ENCODE results near the gene SIK2.
"Not testable (repeated sequence)": the region's sequence is repeated elsewhere in the genome, so short reads cannot be mapped to it uniquely, and the experiment has no call there.

Gene SIK2

DNA sequence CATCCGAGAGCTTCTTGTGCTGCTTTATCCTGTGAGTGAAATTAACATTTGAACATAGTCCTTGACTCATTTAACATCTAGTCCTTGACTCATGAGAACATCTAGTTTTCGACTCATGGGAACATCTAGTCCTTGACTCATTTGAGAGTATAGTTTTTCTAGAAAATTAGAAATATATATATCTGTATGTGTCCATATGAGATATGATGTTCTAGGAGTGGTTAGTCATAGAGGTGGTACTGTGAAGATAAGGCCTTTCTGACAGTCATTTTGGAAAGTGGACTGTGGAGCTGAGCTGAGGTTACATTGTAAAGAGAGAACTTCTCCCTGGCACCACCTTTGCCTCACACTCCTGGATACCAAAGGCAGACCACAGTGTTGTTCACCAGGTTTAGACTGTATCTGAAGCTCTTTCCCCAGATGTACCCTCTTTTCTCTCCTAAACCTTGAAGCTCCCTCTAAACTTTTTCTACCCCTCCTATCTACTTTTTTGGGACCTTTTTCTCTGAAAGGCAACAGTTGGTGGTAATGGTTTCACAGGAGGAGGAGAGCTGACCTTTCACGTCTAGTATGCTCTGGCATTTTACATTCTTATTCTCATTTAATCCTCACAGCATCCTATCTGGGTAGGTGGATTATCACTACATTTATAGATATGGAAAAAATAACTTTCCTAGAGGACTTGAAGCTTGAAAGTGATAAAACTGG lies 96.8 kb downstream of the SIK2 start:
- DNase-seq (ENCODE audit: low spot score): no peak

DNA sequence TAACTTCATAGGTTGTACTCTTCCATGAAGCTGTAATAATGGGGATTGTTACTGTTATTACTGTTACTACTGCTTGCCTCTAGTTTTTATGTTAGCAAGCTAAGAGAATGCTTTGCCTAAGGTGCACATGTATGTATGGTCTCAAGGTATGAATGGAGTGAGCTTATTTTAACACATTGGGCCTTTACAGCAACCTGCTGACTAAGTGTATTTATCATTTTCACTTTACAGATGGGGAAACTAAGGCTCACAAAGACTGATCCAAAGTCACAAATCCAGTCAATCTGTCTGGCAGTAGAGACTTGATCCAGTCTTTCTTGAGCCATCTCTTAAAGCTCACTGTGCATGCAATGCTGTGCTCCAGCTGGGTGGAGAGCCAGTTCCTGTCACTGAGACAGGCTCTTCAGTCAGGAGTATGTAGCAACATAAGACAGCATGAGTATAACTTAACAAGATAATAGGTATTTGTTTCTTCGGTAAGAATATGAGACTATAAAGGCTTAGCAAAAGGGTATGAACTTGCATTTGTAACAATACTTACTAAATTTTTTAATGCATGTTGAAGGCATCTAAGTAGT lies 97.4 kb downstream of the SIK2 start:
- DNase-seq (ENCODE audit: low spot score): no peak

DNA sequence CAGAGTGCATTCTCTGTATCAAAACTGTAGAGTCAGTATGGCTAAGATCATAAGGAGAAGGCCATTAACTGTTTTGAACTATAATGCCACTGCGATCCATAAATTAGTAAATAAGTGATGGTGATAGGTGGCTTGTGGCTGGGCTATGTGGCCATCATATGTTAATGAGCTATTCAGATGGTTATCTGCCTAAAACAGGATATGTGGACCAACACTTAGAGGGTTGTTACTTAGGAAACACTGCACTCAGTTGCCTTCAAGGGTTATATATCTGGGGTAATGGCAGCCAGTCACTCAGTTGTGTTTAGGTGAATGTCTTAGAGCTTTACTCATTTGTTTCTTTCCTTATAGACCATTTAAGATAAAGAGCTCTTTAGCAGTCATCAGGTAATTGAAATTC lies 97.9 kb downstream of the SIK2 start:
- no peak for DNase-seq (ENCODE audit: low spot score)

DNA sequence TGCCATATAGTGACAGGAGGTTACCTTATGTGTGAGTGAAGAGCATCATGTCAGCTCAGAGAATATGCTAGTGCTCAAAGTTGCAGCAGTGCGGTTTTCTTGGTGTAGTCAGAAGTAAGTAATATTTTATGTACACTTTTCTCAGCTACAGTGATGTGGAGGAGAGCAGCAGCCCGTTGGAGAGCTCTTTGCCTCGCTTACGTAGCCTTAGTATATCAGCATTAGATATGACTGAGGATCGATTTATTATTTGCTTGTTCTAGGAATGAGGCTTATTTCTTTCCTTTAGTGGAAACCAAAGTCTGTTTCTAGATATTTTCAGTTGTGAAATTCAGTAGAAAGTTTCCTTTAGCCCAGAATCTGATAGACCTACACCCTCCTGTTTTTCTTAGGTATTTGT lies 100.4 kb downstream of the SIK2 start:
- DNase-seq (ENCODE audit: low spot score): no peak

DNA sequence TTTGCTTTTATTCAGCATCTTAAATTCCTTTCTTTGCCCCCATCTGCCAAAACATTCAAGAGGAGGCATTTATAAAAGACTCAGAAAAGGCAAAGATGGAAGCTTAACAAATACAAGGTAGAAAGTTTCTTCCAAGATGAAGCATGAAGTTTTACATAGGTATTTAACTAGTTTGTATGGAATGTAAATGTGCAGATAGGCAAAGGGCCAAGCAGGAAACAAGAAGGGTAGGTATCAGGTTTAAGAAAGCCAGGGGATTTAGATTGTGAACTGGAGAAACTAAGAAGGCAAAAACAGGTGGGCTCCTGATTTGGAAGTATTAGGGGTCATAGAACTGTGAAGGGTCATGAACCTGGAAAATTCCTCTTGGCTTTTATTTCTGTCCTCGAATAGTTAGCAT lies 101.3 kb downstream of the SIK2 start:
- DNase-seq (ENCODE audit: low spot score): no peak

DNA sequence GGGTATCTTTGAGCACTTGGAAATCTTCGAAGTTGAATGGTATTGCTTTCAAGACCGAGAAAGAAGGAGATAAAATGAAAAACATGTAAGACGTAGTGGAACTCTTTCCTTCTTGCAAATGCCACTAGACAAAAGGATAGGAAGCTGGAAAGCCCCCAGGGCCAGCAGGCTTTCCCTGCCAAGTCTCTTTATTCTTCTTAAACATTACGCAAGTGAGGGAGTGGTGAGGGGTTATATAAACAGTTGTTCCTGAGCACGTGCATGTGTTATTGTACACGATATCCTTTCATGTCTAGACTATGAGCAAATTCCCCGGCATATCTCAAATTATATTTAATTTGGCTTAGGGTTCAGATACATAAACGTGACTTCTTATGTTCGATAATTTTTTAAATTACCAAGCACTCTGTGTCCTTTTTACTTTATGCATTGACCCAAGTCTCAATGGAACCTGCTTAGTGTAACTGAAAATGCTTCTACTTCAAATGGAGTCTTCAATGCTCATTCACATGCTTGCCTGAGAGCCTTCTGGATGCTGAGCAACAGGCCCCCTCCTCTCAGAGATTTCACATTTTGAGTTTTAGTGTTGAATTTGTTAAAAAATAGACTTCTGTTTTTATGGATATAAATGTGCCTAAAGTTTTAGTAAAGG lies 104.9 kb downstream of the SIK2 start:
- DNase-seq (ENCODE audit: low spot score): no peak

DNA sequence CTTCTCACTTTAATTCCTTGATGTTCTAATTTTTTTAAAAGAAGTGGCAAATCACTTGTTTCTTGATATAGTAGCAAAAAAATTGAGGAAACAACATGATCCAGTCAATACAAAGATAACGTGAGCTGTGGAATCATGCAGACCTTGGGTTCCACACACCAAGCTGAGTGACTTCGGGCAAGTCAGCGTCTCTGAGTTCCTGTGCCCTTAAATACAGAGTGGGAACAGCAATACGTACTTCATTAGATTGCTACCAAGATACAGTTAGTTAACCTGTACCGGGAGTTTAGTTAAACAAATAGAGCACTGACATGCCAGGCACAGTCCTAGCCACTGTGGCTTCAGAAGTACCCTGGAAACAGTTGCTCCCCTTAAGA lies 105.4 kb downstream of the SIK2 start:
- DNase-seq (ENCODE audit: low spot score): no peak

DNA sequence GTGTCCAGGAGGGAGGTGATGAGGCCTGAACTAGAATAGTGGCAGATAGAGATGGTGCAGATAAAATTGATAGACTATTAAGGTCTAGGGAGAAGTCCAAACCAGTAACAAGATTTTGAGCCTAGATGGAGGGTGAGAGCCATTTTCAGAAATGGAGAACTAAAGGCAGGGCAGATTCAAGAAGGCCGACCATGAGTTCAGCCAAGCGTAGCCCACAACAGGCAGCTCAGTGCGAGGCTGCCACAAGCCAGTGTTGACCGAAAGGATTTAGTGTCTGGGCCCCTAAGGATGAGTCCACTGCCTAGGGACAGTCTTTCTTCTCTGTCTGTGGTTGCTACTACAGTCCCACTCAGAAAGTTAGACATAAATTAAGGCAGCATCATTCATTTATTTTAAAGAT lies 112.3 kb downstream of the SIK2 start:
- no peak for DNase-seq (ENCODE audit: low spot score)

DNA sequence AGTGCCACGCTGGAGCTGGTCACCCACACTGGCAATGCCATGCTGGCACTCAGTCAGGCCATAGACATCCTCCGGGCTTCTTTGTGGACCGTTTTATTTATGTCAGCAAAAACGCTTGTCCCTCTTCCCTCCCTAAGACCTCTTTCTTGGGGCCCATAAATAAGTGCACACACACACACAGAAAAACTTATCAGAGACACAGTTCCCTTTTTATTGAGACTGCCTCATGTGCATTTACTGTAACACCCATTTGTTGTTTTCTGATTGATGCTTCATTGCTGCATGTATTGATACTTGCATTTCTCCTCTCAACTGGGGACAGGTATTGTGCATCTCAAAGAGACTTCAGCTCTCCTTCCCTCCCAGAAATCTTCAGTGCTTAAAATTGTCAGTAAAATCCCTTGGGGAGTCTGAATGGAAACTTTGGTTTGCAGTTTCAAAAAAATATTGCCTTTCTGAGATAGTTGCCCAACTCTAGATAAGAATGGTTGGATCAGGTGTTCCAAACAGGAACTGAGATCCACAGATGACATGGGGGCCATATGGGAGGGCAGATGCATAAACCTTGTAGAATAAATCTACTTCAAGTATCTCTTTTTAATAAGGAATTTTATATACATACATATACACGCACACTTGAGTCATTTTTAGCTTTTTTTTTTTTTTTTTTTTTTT lies 113.0 kb downstream of the SIK2 start:
- no peak for DNase-seq (ENCODE audit: low spot score)

DNA sequence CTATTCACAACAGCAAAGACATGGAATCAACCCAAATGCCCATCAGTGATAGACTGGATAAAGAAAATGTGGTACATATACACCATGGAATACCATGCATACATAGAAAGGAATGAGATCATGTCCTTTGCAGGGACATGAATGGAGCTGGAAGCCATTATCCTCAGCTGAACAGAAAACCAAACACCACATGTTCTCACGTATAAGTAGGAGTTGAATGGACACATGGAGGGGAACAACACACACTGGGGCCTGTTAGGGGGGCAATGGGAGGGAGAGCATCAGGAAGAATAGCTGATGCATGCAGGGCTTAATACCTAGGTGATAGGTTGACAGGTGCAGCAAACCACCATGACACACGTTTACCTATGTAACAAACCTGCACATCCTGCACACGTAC lies 115.4 kb downstream of the SIK2 start:
- DNase-seq (ENCODE audit: low spot score): not testable (repeated sequence)

DNA sequence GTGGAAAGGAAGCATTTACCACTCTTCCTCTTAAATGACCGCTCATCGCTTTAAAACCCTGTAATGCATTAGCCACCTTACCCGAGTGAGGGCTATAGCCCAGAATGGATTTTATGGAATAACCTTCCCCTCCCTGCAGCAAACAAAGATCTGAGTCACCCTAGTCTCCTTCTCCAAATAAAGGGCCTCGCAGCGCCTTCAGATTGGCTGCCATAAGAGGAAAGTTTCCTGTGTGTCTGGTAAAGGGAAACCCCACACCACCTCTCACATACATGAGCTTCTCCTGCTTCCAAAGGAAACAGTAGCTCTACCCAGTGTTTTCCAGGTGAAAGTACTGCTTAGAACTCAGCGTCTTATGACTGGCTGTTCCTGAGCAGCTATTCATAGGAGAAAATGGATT lies 116.2 kb downstream of the SIK2 start:
- no peak for DNase-seq (ENCODE audit: low spot score)

DNA sequence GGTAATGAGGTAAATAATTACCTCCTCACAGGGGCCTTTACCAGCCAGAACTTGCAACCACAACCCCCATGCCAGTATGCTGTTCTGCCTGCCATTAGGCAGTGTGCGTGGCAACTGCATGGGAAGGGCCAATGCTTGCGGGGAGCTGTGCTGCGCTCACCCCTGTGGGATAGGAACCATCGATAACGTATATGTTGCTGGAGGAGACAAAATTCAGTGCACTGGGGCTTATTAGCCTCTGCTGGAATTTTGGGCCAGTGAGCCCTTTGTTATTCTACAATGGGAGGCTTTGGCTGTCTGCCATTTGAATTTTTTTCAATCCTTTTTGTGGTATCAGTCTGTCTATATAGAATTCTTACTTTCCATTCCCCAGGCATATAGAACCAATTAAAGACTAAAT lies 116.6 kb downstream of the SIK2 start:
- DNase-seq (ENCODE audit: low spot score): no peak

DNA sequence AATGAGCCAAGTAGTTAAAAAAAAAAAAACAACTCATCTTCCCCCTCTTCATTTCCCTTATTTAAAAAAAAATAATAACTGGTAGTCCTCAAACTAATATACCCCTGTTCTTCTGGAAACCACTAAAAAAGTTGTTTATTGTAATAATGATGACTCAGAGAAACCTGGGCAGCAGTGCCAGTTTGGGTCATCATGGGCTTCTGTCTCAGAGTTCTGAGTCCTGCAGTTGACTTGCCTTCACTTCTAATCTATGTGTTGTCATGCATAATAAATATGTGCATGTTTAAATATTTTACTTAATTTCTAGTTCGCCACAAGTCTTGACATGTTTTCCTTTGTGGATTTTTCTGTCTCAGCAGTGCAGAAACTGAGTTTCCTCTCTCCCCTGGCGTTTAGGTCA lies 117.1 kb downstream of the SIK2 start:
- no peak for DNase-seq (ENCODE audit: low spot score)

DNA sequence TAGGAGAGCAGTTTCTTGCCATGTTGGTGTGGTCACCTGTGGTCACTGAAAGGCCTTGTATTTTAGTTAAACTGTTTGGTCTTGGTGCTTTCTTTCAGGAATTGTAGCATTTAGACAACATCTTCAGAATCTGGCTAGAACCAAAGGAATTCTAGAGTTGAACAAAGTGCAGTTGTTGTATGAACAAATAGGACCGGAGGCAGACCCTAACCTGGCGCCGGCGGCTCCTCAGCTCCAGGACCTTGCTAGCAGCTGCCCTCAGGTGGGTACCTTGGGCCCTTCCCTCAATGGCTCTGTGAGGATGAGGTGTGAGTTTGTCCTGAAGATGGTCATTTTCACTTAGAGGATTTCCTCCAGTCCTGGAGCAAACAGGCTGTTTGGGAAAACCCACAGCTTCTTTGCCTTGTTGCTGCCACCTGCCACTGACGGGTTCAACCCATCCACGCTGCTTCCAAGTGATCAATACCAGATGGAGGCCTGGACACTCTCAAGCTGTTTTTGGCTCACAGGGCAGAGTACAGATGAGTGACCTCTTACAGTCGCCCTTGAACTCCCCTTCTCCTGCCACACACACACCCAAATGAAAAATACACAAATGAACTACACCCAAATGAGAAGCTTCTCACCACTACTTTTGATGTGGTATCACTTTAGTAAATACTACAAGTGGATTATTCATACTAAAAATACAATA lies 118.7 kb downstream of the SIK2 start:
- no peak for DNase-seq (ENCODE audit: low spot score)

DNA sequence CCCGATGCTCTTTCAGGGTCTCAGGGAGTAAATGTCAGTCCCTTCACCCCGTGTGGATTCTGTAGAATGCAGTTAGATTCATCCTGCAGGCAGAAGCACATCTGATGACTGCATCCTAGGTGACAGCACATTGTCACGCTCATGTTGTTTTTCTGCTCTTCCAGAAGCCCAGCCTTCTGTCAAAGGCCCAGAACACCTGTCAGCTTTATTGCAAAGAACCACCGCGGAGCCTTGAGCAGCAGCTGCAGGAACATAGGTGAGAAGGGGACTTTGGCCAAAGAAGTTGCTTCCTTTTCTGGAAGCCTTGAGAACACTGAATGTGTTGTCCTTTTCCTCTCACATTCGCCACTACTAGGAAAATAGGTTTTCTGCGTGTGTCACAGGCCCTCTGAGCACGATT lies 120.3 kb downstream of the SIK2 start:
- DNase-seq (ENCODE audit: low spot score): no peak

DNA sequence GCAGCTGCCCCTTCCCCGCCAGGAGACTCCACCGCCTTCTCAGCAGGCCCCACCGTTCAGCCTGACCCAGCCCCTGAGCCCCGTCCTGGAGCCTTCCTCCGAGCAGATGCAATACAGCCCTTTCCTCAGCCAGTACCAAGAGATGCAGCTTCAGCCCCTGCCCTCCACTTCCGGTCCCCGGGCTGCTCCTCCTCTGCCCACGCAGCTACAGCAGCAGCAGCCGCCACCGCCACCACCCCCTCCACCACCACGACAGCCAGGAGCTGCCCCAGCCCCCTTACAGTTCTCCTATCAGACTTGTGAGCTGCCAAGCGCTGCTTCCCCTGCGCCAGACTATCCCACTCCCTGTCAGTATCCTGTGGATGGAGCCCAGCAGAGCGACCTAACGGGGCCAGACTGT lies 121.3 kb downstream of the SIK2 start:
- no peak for DNase-seq (ENCODE audit: low spot score)

DNA sequence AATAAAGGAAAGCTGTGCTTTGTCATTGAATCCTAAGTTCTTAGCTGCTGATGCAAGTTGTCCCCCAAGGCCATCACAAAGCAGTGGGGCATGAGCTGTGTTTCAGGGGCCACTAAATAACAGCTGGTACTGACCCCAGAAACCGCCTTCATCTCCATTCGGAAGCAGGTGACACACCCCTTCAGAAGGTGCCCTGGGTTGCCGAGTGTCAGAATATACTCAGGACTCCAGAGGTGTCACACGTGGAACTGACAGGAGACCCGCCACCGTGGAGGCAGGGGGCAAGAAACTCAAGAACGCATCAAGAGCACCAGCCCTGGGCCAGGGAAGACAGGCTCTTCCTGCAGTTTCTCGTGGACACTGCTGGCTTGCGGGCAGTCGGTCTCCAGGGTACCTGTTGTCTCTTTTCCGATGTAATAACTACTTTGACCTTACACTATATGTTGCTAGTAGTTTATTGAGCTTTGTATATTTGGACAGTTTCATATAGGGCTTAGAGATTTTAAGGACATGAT lies 122.4 kb downstream of the SIK2 start:
- no peak for DNase-seq (ENCODE audit: low spot score)

DNA sequence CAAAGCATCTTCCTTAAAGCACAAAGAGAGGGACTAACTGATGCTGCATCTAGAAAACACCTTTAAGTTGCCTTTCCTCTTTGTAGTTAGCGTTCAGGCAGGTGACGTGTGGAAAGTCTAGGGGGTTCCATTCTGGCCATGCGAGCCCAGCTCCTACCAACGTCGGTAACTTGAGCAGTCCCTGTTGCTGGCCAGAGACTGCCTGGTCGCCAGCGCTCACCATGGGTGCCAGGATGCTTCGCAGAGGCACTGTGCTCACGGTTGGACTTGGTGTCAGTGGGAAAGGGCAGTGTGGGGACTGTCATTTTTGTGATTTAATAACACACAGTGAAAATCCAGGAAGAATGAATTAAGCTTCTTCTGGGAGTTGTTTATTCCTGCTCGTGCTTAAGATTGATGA lies 123.4 kb downstream of the SIK2 start:
- no peak for DNase-seq (ENCODE audit: low spot score)

DNA sequence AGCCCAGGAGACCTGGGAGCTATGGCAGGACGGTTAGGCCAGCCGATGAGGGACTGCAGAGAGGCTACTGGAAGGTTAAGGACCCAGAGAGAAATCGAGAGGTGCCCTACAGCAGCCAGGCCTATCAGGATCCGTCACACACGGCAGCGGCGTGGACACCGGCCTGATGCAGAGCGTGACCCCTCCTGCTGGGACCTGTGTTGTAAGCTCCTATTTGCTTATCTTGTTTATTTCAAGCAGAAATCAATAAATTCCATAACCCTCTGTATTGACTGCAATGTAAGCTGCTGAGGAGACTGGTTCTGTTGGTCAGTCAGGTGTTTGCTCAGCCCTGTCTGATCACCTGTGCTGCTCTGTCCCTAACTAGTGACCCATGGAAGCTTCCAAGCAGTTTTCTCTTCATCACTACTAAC lies 124.1 kb downstream of the SIK2 start:
- DNase-seq (ENCODE audit: low spot score): no peak

DNA sequence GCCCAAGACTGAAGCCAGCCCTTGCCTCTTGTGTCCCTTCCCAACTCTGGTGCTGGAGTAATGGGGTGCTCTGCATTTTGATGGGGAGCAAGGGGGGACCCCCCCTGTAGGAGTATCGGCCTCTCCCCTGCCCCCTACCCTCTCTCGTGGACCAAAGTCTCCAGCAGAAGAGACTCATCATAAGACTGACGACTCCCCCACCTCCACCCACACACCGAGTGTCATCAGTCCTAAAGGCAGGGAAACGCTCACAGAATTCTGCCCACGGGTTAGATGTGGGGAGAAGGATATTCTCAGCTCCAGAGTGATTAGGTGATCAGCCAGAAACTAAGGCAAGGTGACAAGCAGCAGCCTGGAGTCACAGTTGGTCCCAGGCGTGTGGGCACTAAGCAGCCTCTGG lies 125.2 kb downstream of the SIK2 start:
- DNase-seq (ENCODE audit: low spot score): no peak

DNA sequence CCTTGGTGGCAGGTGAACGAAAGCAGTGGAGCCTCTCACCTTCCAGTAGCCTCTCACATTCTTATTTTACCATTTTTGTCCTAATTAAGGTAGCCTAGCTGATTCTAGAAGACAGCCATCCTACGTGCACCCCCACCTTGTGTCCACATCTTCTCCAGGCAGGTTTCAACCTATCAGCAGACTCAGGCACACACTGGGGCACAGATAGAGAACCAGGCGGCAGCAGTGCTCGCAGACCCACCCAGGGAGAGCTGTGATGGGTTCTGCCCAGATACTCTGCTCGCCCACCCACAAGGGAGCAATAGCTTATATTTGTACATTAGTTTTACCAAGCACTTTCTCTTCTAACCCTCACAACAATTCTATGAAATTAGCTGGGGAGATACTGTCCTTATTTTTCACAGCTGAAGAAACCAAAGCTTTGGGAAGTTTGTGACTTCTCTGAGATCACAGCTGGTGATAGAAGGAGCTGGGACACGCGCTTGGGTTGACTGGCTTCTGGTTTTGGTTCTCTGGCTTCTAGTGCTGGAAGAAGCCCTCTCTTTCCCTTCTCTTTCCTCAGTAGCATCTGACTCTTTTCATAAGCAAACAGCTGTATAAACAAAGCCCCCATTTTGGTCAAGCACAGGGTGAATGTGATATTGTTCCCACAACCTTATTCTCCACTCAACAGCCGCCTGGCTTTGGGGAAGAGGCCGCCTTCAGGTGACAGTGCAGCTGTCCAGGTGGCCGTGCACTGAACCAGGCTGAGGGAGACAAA lies 127.0 kb downstream of the SIK2 start:
- peak; percentile 44 for DNase-seq (ENCODE audit: low spot score)
